MCF 10A (cell line): Measurements from ENCODE around the gene PCSK6. TPM values are rescaled to one million over a fixed set of nuclear protein-coding genes. Genes with fewer than 3 reads are reported as not detected.

Source experiments
- BruUV-seq: library from RNA; stranded (reverse); fragments of 400-500 nt; replicated peaks from 2 replicates; lab custom pipeline; 2021; lab: Mats Ljungman, UMichigan
- CTCF ChIA-PET: fragments of 300-600 bp; sonication (Branson Sonifier 250); formaldehyde crosslinking; extraction: SDS; loops from one replicate; lab custom pipeline; 2021; ENCODE audit warnings: antibody characterized with exemption, inconsistent platforms; lab: Yijun Ruan, JAX
- POLR2A ChIA-PET: fragments of 300-600, 350-650 bp; sonication (Branson Sonifier 250); formaldehyde crosslinking; extraction: SDS; loops from one replicate; lab custom pipeline; 2020; ENCODE audit warnings: antibody characterized with exemption, inconsistent platforms; lab: Yijun Ruan, JAX
- DNase-seq: peaks from one replicate; pipeline ENCODE4 v3.0.0-alpha.2; 2018; ENCODE audit not compliant: unreplicated experiment
- H3K27ac Mint-ChIP-seq: one replicate; pipeline ENCODE4 v1.8.0; 2022; ENCODE audit warnings: mild to moderate bottlenecking, low read depth, mixed read lengths; ENCODE audit not compliant: unreplicated experiment
- H3K27me3 Mint-ChIP-seq: one replicate; pipeline ENCODE4 v1.8.0; 2022; ENCODE audit warnings: mixed read lengths; ENCODE audit not compliant: insufficient read depth, unreplicated experiment
- H3K36me3 Mint-ChIP-seq: one replicate; pipeline ENCODE4 v1.8.0; 2022; ENCODE audit warnings: mild to moderate bottlenecking, moderate library complexity, mixed read lengths; ENCODE audit not compliant: insufficient read depth, unreplicated experiment
- H3K4me1 Mint-ChIP-seq: one replicate; pipeline ENCODE4 v1.8.0; 2022; ENCODE audit warnings: mixed read lengths; ENCODE audit not compliant: insufficient read depth, unreplicated experiment
- H3K4me3 Mint-ChIP-seq: one replicate; pipeline ENCODE4 v1.8.0; 2022; ENCODE audit warnings: mild to moderate bottlenecking, moderate library complexity, mixed read lengths; ENCODE audit not compliant: unreplicated experiment
- H3K9me3 Mint-ChIP-seq: one replicate; pipeline ENCODE4 v1.8.0; 2022; ENCODE audit warnings: mixed read lengths; ENCODE audit not compliant: unreplicated experiment
- intact Hi-C: fragments of 100-400 bp; cut with micrococcal nuclease; formaldehyde crosslinking; loops from 2 replicates; pipeline ENCODE4 v1.14.1; 2022
- total RNA-seq: library from RNA; stranded (reverse); gene quantifications from 2 replicates; pipeline ENCODE4 v1.2.3, GENCODE V29; 2022
- TF ChIP-seq, protein P1 (sequence below): fragments of 200-600 bp; IDR thresholded peaks from one replicate; pipeline ENCODE4 v1.8.0; 2022; ENCODE audit warnings: antibody characterized with exemption, mild to moderate bottlenecking; ENCODE audit not compliant: unreplicated experiment

The PCSK6 gene
- total RNA-seq, 1 experiment from 2014 or later: 30.8 TPM

DNA sequence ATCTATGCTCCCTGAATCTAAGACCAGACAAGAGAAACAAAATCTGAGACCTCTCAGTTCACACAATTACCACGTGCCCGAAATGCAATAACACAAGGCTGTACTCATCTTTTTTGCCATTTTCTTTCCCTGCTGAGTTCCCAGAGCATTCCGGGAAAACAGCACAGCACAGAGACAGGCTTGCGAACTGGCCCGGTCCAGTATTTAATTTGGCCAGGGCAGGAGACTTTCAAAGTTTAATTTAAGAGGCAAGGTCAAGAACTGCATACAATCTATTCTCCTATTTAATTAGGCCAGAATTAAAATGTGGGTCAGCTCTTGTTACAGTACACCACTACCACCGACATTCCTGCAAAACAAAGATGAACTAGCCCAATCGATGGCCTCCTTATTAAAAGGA, 107.0 kb downstream of the PCSK6 start:
- TF ChIP-seq, protein P1, sequence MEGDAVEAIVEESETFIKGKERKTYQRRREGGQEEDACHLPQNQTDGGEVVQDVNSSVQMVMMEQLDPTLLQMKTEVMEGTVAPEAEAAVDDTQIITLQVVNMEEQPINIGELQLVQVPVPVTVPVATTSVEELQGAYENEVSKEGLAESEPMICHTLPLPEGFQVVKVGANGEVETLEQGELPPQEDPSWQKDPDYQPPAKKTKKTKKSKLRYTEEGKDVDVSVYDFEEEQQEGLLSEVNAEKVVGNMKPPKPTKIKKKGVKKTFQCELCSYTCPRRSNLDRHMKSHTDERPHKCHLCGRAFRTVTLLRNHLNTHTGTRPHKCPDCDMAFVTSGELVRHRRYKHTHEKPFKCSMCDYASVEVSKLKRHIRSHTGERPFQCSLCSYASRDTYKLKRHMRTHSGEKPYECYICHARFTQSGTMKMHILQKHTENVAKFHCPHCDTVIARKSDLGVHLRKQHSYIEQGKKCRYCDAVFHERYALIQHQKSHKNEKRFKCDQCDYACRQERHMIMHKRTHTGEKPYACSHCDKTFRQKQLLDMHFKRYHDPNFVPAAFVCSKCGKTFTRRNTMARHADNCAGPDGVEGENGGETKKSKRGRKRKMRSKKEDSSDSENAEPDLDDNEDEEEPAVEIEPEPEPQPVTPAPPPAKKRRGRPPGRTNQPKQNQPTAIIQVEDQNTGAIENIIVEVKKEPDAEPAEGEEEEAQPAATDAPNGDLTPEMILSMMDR: no peak
- H3K9me3 Mint-ChIP-seq: no peaks in the 10 kb centered on the region
- no peaks in the 10 kb centered on the region for H3K27me3 Mint-ChIP-seq
- peaks cover 22% of the 10 kb centered on the region for H3K36me3 Mint-ChIP-seq
- no TSS peak for BruUV-seq
- ChIA-PET CTCF (interaction anchor here (0.6 to 1.0 kb wide), 2 partner anchors 10 to 62 kb away, joined by 3 read pairs; no protein-coding TSS in a partner anchor), POLR2A (no interaction called here)
- H3K27ac Mint-ChIP-seq: no peak overlapping the region
- H3K4me3 Mint-ChIP-seq: no peak overlapping the region
- no peaks in the 10 kb centered on the region for H3K4me1 Mint-ChIP-seq
- DNase-seq: no peak
- intact Hi-C loops: no loop called here

DNA sequence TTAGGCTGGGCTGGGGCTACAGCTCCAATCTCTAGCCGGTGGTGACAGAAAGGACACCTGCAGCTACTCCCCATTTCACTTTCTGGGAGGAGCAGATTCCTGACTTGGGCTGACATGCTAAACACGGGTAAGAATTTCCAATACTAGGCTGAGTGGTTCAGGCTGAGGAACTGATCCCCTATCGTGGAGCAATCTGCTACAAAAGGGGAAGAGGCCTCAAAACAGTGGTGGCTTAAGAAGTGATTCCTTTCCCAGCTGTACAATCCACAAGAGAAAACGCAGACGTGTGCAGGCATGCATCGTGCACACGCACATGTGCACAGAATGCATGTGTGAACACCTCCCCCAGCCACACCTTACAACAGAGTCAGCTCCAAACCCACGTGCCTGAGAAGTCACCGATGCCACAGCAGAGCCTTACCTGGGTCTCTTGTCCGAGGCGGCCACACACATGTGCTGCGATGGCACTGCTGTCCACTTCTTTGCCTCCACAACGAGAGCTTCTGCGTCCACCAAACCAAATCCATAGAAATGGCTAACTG, 107.8 kb downstream of the PCSK6 start:
- BruUV-seq: no TSS peak
- POLR2A ChIA-PET: interaction anchor here (1.2 kb wide), 1 partner anchor 22 kb away, joined by 3 read pairs; no protein-coding TSS in a partner anchor
- TF ChIP-seq, protein P1: no peak
- Mint-ChIP-seq H3K4me1 (no peaks in the 10 kb centered on the region), H3K4me3 (no peak overlapping the region), H3K27me3 (no peaks in the 10 kb centered on the region), H3K27ac (no peak overlapping the region), H3K9me3 (no peaks in the 10 kb centered on the region), H3K36me3 (peaks cover 16% of the 10 kb centered on the region)
- CTCF ChIA-PET: no interaction called here
- no peak for DNase-seq
- intact Hi-C loops: no loop called here

DNA sequence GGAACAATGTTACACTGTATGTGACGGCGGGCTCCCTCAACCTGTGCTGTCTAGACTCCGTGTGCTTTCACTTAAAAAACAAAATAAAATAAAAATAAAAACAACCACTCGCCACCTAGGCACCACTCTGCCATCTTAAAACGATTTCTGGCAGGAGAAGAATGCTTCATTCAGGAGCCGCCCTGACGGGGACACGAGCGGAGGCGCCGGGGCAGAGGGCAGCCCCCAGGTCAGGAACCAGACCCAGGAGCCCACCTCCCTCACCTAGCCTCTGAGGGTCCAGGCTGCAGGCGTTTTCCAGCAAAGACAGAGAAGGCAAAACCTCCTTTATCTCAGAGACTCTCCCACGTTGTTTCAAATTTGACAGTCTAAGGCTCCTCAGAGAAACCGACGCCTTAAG, 109.4 kb downstream of the PCSK6 start:
- no TSS peak for BruUV-seq
- Mint-ChIP-seq H3K36me3 (peaks cover 12% of the 10 kb centered on the region), H3K9me3 (no peaks in the 10 kb centered on the region), H3K27ac (no peak overlapping the region), H3K27me3 (no peaks in the 10 kb centered on the region), H3K4me3 (no peak overlapping the region), H3K4me1 (no peaks in the 10 kb centered on the region)
- ChIA-PET CTCF (no interaction called here), POLR2A (no interaction called here)
- no peak for DNase-seq
- TF ChIP-seq, protein P1: no peak
- intact Hi-C loops: no loop called here

DNA sequence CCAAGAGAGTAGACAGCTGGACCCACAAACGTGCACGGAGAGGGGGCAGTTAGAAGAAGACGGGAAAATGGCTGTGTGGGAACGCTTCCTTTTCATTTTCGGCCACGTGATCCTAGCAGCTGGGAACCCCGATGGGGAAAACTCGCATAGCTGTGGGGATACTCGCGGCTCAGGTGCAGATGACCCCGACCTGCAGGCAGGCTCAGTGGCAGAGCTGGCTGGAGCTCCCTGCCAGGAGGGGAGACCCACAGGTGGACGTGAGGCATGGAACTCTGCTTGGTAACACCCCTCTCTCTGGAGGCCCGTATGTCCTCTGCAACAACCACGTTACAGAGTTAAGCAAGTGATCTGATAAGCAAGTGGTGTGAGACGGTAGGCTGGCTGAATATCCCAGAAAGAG, 109.9 kb downstream of the PCSK6 start:
- TF ChIP-seq, protein P1: no peak
- Mint-ChIP-seq H3K4me3 (no peak overlapping the region), H3K27me3 (no peaks in the 10 kb centered on the region), H3K27ac (no peak overlapping the region), H3K4me1 (no peaks in the 10 kb centered on the region), H3K36me3 (peaks cover 9% of the 10 kb centered on the region), H3K9me3 (no peaks in the 10 kb centered on the region)
- intact Hi-C loops: no loop called here
- CTCF ChIA-PET: no interaction called here
- BruUV-seq: no TSS peak
- no peak for DNase-seq
- POLR2A ChIA-PET: no interaction called here
